NCI-H2107 treated with DMSO at 0.1 percent for 48 hours (cell line): ENCODE measurements around the gene NET1.
"Not testable (repeated sequence)": the region's sequence is repeated elsewhere in the genome, so short reads cannot be mapped to it uniquely, and the experiment has no call there.

Experiments used
- DNase-seq: peaks from one replicate; lab custom pipeline; 2025; ENCODE audit not compliant: unreplicated experiment; lab: John Stamatoyannopoulos, UW

NET1 gene

GRCh38 chr10:5461914-5462840 lies 49.8 kb downstream of the NET1 start:
- no peak for DNase-seq

GRCh38 chr10:5462841-5463293 lies 50.5 kb downstream of the NET1 start:
- DNase-seq = no peak

- DNase-seq = no peak
Observed at GRCh38 chr10:5464546-5464945, 52.2 kb downstream of the NET1 start.

- no peak for DNase-seq
Observed at GRCh38 chr10:5465976-5466450, 53.7 kb downstream of the NET1 start.

GRCh38 chr10:5466451-5467206 lies 54.3 kb downstream of the NET1 start:
- peak; percentile 86 for DNase-seq

- no peak for DNase-seq
Observed at GRCh38 chr10:5467207-5467535, 54.8 kb downstream of the NET1 start.

GRCh38 chr10:5467634-5468255 lies 55.4 kb downstream of the NET1 start:
- no peak for DNase-seq

- no peak for DNase-seq
Observed at GRCh38 chr10:5468262-5469106, 56.1 kb downstream of the NET1 start.

- no peak for DNase-seq
Observed at GRCh38 chr10:5469353-5470061, 57.1 kb downstream of the NET1 start.

GRCh38 chr10:5470062-5470751 lies 57.9 kb downstream of the NET1 start:
- DNase-seq = no peak

- DNase-seq = not testable (repeated sequence)
Observed at GRCh38 chr10:5474642-5475041, 62.3 kb downstream of the NET1 start.

GRCh38 chr10:5475088-5475487 lies 62.7 kb downstream of the NET1 start:
- DNase-seq = not testable (repeated sequence)

- not testable (repeated sequence) for DNase-seq
Observed at GRCh38 chr10:5475974-5476807, 63.8 kb downstream of the NET1 start.

GRCh38 chr10:5476918-5477525 lies 64.7 kb downstream of the NET1 start:
- no peak for DNase-seq

GRCh38 chr10:5477948-5478693 lies 65.8 kb downstream of the NET1 start:
- DNase-seq = no peak

- DNase-seq = no peak
Observed at GRCh38 chr10:5478694-5479305, 66.4 kb downstream of the NET1 start.
